ENCODE data around the gene ATF6B.
"Not testable (repeated sequence)": the region's sequence is repeated elsewhere in the genome, so short reads cannot be mapped to it uniquely, and the experiment has no call there.

Gene ATF6B

DNA sequence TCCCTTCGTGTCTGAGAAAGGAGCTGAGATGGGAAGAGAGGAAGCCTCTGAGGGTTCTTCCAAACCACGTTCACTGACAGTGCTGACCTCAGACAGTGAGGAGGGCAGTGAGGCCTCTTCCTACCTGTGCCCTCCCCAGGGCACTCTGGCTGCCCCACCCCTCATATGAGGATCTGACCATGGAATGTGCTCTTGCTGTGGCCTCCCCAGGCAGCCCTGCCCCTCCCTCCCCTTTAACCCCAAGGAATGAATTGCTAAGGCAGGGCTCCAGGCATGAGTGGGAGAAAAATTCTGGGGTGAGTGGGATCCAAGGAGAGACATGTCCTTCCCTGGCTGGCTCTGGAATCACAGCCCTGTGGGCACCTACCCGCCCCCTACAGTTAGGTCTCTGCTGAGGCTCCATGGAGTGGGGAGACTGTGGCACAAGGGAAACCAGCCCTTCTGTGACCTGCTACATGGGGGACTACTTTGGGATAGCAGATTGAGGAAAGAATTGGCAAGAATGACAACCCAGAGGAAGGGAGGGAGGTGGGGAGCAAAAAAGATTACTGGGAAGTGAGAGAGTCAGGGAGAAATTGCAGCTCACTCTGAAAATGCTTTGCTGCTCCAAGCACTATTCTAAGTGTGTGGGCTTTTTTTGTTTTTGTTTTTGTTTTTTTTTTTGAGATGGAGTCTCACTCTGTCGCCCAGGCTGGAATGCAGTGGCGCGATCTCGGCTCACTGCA lies 48.3 kb downstream of the ATF6B start:
- no peak for DNase-seq

GRCh38 chr6:32076321-32076809 lies 51.7 kb downstream of the ATF6B start:
- DNase-seq = no peak

DNA sequence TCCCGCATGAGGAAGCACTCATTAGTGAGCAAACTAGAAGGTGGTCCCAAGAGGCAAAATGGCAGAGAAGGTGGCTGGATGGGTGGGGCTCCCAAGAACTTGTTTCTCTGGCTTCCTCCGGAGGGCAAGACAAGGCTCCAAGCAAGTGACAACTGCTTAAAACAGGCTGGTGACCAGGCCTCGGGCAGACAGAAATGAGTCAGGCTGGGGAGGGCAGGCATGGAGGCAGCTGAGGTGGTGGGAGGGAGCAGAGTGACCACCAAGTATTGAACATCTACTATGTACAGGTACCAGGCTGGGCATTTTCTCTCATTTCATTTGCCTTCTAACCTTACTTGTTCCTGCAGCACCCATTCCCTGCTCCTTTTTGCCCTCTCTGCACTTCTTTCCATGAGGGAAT lies 52.3 kb downstream of the ATF6B start:
- DNase-seq = no peak

GRCh38 chr6:32074996-32075532 lies 53.0 kb downstream of the ATF6B start:
- DNase-seq = no peak

GRCh38 chr6:32073613-32074012 lies 54.4 kb downstream of the ATF6B start:
- DNase-seq = no peak

DNA sequence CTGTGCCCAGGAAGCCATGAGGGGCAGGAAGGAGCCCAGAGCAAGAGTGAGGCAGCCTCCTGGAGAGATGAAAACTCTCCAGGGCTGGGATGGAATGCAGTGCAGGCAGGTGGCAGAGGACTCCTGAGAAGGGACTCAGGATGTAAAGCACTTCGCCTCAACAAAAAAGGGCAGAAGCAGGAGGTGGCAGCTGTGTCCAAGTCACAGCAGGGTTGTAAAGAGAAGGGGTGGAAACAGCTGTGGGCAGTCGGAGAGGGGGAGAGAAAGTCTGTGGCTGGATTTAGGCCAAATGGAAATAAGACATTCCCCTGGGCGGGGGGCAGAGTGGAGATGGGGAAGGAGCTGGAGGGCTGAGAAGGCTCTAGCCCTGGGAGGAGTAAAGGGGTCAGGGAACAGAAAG lies 54.9 kb downstream of the ATF6B start:
- no peak for DNase-seq

DNA sequence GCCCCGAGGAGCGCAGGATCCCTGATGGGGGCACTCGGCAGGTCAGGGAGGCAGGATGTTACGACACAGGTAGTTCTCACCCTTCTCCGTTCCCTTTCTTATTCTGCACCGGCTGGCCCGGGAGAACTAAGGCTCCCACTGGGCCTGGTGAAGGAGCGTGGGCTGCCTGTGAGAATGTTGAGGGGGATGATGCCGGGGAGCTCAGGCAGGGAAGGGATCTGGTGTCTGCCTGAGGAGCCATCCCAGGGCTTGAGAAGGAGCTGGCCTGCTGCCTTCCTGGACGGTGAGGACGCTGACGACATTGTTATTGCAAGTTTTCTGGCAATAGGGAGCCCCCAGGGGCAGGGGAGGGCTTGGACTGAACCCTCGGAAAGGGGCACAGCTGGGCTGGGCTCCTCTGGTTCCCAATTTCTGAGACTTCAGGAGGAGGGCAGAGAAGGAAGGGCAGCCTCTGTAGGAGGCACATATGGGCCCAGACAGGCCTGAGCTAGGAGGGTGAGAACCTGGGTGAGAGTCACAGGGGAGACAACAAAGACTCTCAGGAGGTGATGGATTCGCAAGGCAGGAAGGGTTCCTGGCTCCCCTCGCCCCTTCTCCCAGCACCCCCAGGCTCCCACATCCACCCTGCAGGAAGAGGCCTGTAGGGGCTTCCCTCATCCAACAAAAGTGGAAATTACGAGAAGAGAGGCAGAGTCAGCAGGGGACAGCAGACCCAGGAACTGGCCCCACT lies 57.1 kb downstream of the ATF6B start:
- DNase-seq = no peak

- no peak for DNase-seq
These were observed 58.0 kb downstream of the ATF6B start for GRCh38 chr6:32069878-32070515.

DNA sequence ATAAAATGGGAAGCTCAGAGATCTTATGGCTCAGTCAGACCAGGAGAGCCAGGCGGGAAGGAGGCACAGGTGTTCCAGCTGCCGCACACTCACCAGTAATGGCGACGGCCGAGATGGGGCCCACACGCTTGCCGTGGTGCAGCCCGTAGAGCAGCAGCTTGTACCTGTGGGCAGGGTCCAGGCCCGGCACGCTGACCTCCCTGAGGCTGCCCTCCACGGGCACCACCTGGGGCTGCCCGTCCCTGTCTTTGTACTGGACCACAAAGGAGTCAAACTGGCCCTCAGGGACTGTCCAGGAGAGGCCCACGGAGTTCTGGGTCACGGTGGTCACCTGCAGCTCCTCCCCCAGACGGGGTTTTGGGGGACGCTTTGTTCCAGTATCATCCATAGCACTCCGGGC lies 58.6 kb downstream of the ATF6B start:
- DNase-seq = no peak

GRCh38 chr6:32068867-32069266 lies 59.2 kb downstream of the ATF6B start:
- no peak for DNase-seq

- not testable (repeated sequence) for DNase-seq
These were observed 59.7 kb downstream of the ATF6B start for GRCh38 chr6:32068315-32068714.

DNA sequence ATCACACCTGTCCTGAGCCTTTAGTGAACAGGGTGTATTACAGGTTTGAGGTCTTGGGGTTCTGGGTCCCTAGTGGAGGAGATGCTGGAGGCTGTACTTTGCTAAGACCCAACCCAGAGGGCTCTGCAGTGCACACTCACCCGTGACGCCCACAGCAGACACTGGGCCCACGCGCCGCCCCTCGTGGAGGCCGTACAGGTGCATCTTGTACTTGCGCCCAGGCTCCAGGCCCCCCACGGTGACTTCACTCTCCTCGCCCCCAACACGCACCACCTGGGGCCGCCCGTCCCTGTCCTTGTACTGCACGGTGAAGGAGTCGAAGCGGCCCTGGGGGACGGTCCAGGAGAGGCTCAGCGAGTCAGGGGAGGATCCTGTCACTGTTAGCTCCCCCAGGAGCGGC lies 60.5 kb downstream of the ATF6B start:
- DNase-seq = not testable (repeated sequence)

All from activated CD8-positive, alpha-beta memory T cell treated with anti-CD3 and anti-CD28 coated beads for 24 hours (primary cell).